Measurements from ENCODE around the gene NIPSNAP3A.

The NIPSNAP3A gene

DNA sequence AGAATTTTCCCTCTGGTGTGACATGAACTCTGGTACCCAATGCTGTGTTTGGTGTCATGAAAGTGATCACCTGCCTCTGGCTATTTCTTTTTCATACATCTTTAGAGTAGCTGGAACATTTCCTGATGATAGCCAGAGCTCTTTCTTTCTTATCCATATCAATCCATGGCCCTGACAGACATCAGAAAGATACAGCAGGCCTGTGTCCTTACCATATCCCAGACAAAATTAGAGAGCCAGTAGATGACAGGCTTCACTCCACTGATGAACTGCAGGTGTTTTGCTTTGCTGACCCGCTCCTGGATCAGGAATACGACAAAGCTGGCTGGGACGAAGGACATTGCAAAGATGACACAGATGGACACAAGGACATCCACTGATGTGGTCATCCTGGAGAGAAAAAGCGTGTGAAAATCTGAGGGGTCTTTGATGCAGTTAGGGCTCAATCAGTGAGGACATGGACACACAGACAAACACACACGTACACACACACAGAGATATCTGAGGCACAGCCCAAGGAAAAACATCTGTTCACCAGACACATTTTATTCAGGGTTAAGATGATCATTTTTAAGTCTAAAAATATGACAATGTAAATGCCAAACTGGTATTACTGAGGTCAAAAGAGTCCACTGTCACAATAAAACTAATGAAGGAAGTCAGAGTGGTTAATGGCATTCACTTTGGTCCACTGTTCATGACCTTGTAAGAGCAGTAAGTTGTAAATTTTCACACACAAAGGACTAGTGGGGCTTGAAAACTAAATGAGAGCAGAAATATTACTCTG lies 50.9 kb downstream of the NIPSNAP3A start:
- in situ Hi-C loops (cut with MboI; ENCODE audit: low sequenced_read_pairs, unreplicated experiment), result loop anchor here (25.0 kb wide), 1 partner anchor 614 kb away; no protein-coding TSS in a partner anchor
- DNase-seq (ENCODE audit: low spot score), result no peak
- TF ChIP-seq, protein P1, sequence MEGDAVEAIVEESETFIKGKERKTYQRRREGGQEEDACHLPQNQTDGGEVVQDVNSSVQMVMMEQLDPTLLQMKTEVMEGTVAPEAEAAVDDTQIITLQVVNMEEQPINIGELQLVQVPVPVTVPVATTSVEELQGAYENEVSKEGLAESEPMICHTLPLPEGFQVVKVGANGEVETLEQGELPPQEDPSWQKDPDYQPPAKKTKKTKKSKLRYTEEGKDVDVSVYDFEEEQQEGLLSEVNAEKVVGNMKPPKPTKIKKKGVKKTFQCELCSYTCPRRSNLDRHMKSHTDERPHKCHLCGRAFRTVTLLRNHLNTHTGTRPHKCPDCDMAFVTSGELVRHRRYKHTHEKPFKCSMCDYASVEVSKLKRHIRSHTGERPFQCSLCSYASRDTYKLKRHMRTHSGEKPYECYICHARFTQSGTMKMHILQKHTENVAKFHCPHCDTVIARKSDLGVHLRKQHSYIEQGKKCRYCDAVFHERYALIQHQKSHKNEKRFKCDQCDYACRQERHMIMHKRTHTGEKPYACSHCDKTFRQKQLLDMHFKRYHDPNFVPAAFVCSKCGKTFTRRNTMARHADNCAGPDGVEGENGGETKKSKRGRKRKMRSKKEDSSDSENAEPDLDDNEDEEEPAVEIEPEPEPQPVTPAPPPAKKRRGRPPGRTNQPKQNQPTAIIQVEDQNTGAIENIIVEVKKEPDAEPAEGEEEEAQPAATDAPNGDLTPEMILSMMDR (IDR thresholded peaks at IDR 0.05; ENCODE audit: borderline replicate concordance, control extremely low read depth, extremely low read depth, insufficient read depth, missing control alignments), result no peak

DNA sequence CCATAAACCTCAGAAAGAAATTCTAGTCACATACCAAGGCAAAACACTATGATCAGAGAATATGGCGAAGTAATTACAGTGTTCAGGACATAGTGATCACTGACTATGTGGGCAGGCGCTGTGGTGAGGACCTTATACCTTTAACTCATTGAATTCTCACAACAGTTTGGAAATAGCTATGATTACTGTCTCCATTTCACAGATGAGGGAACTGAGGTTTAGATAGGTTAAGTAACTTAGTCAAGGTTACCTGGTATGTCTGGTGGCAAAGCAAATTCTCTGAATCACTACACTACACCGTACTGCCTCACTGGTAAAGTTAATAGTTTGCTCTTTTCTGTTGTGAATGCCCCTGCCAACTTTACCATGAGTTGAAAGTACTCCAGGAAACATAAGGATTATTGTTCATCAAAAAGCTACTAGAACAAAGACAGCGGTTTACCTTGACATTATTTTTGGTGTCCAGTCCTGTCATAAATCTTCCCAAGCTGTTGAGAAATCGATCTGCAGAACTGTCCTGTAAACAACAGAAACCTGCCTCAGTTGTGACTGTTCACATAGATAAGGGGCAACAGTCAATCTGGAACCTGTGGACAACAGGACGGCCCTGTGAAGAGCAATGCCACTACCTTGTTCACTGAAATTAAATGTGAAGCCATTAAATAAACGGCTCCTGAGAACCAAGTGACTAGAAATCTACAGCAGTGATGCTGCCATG lies 52.7 kb downstream of the NIPSNAP3A start:
- TF ChIP-seq, protein P1 (IDR thresholded peaks at IDR 0.05; ENCODE audit: borderline replicate concordance, control extremely low read depth, extremely low read depth, insufficient read depth, missing control alignments), result no peak
- in situ Hi-C loops (cut with MboI; ENCODE audit: low sequenced_read_pairs, unreplicated experiment), result no loop called here
- no peak for DNase-seq (ENCODE audit: low spot score)

DNA sequence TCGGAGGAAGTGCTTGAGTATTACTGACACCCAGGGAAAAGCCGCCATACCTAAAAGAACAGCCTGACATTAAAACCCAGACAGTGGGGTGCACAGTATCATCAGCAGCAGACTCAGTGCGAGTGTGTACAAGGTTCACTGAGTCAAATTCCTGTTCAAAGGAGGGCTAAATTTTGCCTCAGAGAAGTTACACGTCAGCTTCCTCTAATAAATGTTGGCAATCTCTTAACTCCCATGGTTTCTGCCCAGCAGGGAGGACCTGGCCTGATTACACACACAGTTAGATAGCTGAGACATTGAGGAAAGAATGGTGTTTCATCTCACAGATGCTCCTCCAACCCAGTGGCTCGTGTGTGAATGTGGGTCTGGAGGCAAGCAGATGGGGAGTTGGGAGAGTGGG lies 54.6 kb downstream of the NIPSNAP3A start:
- TF ChIP-seq, protein P1 (IDR thresholded peaks at IDR 0.05; ENCODE audit: borderline replicate concordance, control extremely low read depth, extremely low read depth, insufficient read depth, missing control alignments), result no peak
- no peak for DNase-seq (ENCODE audit: low spot score)
- in situ Hi-C loops (cut with MboI; ENCODE audit: low sequenced_read_pairs, unreplicated experiment), result no loop called here

DNA sequence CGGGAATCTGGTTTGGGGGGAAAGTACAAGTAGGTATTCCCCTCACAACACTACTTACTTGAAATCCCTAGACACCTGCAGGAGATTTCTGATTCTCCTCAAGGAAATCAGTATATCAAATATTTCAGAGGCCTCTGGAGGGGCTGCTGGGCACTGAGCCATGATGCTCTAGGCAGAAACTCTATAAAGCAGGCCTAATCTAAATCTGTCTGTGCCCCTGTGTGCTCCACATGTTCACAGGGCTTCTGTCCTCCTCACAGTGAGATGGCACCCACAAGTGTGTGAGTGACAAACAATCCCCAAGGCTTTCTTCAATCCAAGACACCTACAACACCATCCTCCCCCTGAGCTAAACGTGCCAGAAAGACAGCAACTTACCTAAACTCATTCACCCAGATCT lies 55.4 kb downstream of the NIPSNAP3A start:
- DNase-seq (ENCODE audit: low spot score), result no peak
- TF ChIP-seq, protein P1 (IDR thresholded peaks at IDR 0.05; ENCODE audit: borderline replicate concordance, control extremely low read depth, extremely low read depth, insufficient read depth, missing control alignments), result no peak
- in situ Hi-C loops (cut with MboI; ENCODE audit: low sequenced_read_pairs, unreplicated experiment), result no loop called here

DNA sequence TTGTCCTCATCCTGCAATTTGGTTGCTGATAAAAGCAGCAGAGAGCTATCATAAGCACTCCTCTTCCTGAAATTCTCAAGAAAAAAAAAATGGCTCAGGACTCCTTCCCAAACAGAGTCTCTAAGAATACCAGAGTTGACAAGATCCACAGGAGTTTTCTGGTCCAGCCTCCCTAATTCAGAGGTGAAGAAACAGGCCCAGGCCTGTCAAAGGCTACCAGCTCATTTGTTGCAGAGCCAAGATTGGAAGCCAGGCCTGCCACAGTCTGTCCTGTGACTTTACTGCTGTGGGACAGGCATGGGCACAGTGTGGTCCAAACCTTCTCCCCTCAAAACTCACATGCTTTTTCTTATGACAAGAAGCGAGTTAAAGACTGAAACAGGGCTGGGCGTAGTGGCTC lies 58.0 kb downstream of the NIPSNAP3A start:
- in situ Hi-C loops (cut with MboI; ENCODE audit: low sequenced_read_pairs, unreplicated experiment), result no loop called here
- TF ChIP-seq, protein P1 (IDR thresholded peaks at IDR 0.05; ENCODE audit: borderline replicate concordance, control extremely low read depth, extremely low read depth, insufficient read depth, missing control alignments), result no peak
- no peak for DNase-seq (ENCODE audit: low spot score)

DNA sequence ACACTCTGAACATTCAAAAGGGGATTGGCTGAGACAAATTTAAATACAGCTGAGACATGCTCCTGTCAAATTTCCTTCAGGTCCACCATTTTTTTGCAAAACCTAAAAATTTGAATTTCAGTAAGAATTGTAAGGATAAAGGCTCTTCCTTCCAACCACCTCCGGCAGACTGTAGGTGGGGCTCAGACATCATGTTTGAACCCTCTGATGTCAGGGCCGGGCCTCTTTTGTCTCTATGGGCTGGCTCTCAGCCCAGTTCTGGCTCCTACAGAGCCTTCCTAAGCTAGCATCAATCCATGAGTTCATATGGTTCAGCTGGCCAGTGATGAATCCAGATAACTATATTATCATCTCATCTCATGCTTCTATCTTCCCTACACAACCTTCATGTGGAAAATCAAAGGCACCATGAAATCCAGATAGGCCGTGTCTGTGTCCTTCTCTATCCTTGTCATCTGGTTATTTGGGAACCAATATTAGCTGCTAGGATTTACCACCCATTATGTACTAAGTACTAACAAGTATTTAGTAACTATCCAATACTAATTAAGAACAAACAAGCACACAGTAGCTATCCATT lies 60.6 kb downstream of the NIPSNAP3A start:
- in situ Hi-C loops (cut with MboI; ENCODE audit: low sequenced_read_pairs, unreplicated experiment), result no loop called here
- TF ChIP-seq, protein P1 (IDR thresholded peaks at IDR 0.05; ENCODE audit: borderline replicate concordance, control extremely low read depth, extremely low read depth, insufficient read depth, missing control alignments), result no peak
- DNase-seq (ENCODE audit: low spot score), result no peak
